Measurements from ENCODE around the gene FOXP1.

FOXP1 gene

GRCh38 chr3:71428841-71429596 is 154.5 kb downstream of the FOXP1 start:
- DNase-seq (ENCODE audit: low read depth), result no peak

- no peak for DNase-seq (ENCODE audit: low read depth)
These were observed 157.9 kb downstream of the FOXP1 start for GRCh38 chr3:71425491-71426071.

DNA sequence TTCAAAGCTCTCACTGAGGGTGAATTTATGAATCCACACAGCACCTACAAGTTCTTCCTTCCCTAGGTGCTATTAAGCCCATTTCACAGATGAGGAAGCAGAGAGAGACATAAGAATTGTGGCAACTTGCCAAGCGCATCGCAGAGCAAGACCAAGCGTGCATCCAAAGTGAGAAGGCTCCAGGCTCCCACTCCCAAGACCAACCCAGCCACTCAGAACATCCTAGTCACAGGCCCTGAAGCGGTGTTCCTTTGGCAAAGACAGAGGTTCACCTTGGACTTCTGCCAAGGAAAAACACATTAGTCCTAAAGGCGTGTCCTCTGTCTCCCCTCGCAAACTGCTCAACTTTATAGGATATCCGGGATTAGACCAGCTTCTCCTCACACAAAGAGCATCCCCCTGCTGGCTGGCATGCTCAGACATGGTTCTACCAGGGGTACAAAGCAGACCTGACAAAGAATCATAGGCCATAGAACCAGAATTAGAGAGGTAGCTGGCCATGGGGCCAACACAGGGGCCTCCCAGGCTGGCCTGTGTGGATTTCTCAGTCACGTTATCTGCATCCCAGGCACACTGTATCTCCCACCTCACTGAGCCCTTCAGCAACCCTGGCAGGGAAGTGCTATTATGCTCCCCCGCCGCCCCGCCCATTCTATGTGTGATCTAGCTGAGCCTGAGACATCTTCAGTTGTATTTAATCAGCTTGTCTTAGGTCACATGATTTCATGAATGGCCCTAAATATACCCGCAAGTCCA is 160.2 kb downstream of the FOXP1 start:
- no peak for DNase-seq (ENCODE audit: low read depth)

DNA sequence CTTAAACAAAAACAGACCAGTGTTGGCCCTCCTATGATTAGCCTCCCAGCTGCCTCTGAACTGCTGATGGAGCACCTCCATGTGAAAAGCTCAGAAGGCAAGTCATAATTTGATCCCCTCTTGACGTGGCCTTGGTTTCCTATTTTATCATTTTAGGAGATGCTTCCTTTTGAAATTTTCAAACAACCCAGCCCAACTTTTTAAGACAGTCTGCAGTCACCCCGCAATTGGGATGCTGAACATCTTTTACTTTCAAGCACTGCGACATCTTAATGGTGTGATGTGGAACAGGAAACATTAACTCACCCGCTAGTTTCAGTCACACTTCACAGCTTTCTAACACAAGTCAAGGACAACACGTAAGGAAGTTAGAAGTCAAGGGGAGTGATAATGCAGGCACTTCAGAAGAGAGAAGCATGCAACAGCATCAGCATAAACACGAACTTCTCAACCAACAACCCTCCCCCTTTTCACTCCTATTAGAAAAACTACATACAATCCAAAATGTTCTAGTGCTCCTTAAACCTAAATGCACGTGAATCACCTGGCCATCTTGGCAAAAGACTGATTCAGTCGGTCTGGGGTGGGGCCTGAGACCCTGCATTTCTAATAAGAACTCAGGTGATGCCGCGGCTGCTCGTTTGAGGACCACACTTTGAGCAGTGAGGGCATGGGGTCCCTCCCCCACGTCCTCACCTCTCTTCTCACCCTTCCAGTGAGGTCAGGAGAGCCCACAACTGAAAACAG is 161.5 kb downstream of the FOXP1 start:
- DNase-seq (ENCODE audit: low read depth), result no peak

GRCh38 chr3:71421475-71421819 is 162.1 kb downstream of the FOXP1 start:
- DNase-seq (ENCODE audit: low read depth), result no peak

GRCh38 chr3:71419369-71419768 is 164.2 kb downstream of the FOXP1 start:
- DNase-seq (ENCODE audit: low read depth), result no peak

- no peak for DNase-seq (ENCODE audit: low read depth)
These were observed 165.7 kb downstream of the FOXP1 start for GRCh38 chr3:71417791-71418190.

DNA sequence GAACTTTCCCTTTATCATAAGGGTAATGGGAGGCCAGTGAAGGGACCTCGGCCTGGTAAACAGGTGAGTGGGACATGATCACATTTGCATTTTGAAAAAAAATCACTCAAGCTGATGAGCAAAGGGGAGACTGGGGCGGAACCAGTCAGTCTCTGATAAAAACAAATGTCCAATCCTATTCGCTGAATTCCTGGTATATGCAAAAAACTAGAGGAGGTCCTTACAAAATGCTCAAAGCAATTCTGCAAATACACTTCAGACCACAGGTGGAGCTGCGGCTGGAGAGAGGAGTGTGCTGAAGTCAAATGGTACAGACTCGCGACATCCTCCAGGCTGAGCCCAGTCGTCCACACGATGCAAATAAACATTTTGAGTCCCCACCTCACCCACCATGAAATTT is 166.7 kb downstream of the FOXP1 start:
- no peak for DNase-seq (ENCODE audit: low read depth)

DNA sequence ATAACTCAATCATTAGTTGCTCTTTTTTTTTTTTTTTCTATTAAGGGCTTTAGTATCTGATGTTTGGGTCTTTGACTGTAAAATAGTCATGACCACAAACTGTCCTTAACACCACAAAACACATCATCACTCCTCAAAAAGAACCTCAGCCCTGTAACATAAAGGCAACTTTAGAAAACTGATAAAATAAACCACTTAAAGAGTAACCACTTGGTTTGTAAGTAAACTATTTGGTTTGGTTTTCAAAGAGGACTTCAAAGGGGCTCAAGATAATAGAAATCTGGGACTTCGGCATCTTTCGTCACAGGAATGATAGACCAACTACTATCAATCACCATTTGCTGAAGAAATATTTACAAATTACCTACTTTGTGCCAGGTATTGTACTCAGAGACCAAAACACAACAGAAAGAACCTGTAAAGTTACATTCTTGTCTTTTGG is 167.8 kb downstream of the FOXP1 start:
- DNase-seq (ENCODE audit: low read depth), result no peak

DNA sequence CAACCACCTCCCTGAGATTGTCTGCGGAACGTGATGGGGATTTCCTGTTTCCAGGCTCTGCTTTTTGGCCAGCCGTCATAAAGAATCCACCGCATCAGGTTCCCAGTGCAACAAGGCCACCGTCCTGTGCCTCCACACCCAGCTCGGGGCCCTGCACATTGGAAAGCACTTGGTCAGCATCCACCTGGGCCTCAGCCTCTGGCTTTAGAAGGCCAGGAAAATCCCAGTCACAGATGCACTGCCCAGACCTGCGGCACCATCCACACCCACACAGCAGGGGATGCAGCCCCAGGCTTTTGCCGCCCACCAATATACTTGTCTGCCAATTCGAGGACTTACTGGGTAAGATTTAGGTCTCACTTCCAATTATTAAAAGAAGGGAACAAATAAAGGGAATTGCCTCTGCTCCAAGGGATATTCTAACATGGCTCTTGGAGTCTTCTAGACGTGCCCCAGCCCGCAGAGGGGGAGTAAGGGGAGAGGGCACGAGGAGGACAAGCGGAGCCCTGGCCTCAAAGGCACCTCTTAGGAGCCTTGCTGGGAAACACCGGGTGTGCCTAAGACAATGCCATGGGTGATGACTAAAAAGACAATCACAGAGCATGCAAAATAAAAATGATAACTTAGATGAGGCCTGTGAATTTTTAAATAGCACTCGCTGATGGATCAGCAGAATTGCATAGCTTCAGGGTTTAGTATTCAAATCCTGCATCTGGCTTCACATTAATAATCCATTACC is 169.2 kb downstream of the FOXP1 start:
- no peak for DNase-seq (ENCODE audit: low read depth)

DNA sequence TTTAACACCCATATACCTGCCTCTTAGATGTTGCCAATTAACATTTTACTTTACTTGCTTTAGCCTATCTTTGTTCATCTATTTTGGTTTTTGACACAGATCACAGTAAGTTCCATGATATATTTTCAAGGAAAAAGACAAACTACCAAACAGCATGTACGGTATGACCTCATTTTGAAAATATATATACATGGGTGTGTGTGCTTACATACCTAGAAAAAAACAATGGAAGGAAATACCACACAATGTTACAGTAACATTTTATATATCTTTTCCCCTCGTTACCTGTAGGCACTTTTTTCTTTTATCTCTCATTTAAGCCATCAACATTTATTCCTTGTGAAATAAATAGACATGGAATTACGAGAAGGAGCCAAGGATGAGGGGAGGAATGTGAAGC is 170.0 kb downstream of the FOXP1 start:
- DNase-seq (ENCODE audit: low read depth), result no peak

GRCh38 chr3:71409352-71409751 is 174.2 kb downstream of the FOXP1 start:
- DNase-seq (ENCODE audit: low read depth), result no peak

DNA sequence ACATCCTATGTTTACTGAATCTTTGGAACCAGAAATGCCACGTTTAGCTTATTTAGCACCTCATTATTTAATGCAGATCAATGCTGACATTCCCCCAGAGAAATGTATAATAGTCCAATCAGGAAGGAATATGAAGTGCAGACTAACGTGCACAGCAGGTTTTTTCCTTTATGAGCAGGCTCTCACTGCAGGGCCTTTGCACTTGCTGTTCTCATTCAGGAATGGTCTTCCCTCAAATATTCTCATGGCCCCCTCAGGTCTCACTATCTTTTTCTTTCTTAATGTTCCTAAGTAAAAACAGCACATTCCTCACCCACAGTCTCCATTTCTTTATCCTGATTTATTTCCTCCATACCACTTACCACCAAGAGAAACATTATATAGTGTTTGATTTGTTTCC is 174.6 kb downstream of the FOXP1 start:
- DNase-seq (ENCODE audit: low read depth), result no peak

DNA sequence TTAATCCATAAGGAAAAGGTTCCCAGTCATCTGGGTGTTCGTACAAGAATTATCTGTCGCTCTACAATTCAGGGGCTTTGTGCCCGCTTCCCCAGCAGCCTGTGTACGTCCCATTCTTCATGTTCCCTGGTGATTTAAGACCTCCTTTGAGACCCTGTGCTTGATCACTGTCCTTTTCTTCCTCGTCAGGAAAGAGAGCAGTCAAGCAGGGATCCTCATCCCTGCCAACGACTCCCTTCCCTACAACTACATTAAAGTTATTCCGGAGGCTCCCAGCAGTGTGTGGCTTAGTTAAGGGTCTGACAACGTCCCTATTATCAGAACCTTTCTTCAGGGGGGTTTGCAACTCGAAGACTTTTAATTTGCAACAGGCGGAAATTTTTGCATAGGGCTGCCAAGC is 175.7 kb downstream of the FOXP1 start:
- DNase-seq (ENCODE audit: low read depth), result no peak

DNA sequence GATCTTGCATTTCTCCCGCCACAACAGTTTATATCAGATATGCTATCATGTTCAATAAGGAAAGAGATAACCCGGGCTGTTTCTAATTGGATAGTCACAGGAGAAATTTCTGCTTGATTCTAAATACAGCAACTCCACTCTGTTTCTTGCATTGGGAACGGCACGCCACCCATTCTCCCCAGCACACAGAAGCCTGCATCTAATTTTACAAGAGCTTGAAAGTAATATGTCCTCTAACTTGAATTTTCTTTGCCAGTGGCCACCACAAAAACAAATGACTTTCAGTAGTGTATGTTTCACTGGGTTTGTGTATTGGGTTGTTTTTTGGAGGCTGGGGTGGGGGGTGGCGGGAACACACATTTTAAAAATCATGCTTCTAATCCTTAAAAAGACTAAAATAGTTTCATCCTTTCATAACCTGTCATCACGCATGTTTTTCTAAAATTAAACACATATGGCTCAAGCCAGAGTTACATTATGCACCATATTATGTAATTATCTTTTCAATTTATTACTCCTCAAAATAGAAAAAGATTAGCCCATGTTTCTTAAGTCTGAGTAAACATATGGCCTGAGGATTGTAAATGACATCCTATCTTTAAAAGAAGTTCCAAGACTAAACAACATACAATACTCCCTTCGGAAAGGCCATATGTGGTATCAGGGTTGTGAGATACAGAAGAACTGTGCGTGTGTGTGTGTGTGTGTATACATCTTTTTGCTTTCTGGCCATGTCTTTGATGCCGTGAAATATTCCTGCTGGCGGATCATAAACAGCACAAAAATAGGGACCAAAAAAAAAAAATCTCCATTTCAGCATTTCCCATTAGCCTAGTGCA is 176.3 kb downstream of the FOXP1 start:
- DNase-seq (ENCODE audit: low read depth), result no peak

GRCh38 chr3:71402911-71403310 is 180.6 kb downstream of the FOXP1 start:
- no peak for DNase-seq (ENCODE audit: low read depth)

DNA sequence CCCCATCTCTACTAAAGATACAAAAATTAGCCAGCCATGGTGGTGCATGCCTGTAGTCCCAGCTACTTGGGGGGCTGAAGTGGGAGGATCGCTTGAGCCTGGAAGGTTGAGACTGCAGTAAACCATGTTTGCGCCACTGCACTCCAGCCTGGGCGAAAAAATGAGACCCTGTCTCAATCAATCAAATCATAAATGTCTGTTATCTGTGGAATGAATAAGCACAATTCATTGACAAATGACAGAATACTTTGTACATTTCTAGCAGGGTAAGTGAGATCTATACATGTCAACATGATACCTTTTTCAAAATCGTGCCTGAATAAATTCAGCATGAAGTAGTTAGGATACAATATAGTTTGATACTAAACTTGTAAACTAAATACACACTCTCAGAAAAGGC is 181.2 kb downstream of the FOXP1 start:
- DNase-seq (ENCODE audit: low read depth), result no peak

DNA sequence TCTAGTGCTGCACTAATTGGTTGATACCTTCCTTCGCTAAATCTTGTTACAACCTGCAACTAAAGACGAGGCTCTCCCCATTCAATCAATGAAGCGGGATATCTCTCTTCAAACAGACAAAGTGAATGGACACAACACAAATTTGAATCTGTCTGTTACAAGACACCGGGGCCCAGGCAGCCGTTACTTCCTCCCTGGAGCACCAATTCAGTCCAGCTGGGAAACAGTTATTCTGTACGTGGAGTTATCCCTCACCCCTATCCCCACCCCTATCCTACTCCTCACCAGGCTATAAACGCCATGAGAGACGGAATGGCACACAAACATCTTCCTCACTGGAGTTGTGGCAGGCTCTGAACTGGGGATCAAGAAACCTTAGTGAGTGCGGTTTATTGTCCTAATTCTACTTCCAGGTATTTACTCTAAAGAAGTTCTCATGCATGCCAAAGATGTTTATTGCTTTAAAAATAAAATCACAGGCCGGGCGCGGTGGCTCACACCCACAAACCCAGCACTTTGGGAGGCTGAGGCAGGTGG is 181.8 kb downstream of the FOXP1 start:
- no peak for DNase-seq (ENCODE audit: low read depth)

GRCh38 chr3:71400986-71401451 is 182.5 kb downstream of the FOXP1 start:
- DNase-seq (ENCODE audit: low read depth), result no peak

GRCh38 chr3:71399478-71399877 is 184.1 kb downstream of the FOXP1 start:
- DNase-seq (ENCODE audit: low read depth), result no peak

All from stimulated activated CD8-positive, alpha-beta memory T cell treated with anti-CD3 and anti-CD28 coated beads, Interleukin-4, amount 100 ng/mL, for 24 hours (primary cell).